ENCODE data around the gene CTCF. TPM values are rescaled to one million over a fixed set of nuclear protein-coding genes. Genes with fewer than 3 reads are reported as not detected.

Gene CTCF
- total RNA-seq, 1 experiment from 2014 or later, result 30.3 TPM

GRCh38 chr16:67605641-67606040 is 43.3 kb downstream of the CTCF start:
- Histone ChIP-seq H3K79me2 (ENCODE audit: low read length) (peaks cover 47% of the 10 kb centered on the region), H3K9me3 (ENCODE audit: low read length) (no peaks in the 10 kb centered on the region), H3K9ac (ENCODE audit: low read length) (no peak overlapping the region), H3K4me1 (ENCODE audit: insufficient read depth, low read length) (no peaks in the 10 kb centered on the region), H3K9me2 (replicated peaks; ENCODE audit: low read length) (no peaks in the 10 kb centered on the region), H2AFZ (ENCODE audit: low read length) (no peak overlapping the region), H3K27me3 (ENCODE audit: low read length) (no peaks in the 10 kb centered on the region), H3K4me3 (ENCODE audit: low read length) (no peak overlapping the region), H4K20me1 (ENCODE audit: low read length) (no peaks in the 10 kb centered on the region), H3F3A (ENCODE audit: low read length, unreplicated experiment) (no peaks in the 10 kb centered on the region), H3K4me2 (ENCODE audit: low read length) (no peak overlapping the region), H3K36me3 (ENCODE audit: low read depth, low read length) (no peaks in the 10 kb centered on the region; the same call in 1 of the 2 replicates), H3K27ac (ENCODE audit: low read length) (no peak overlapping the region)
- ATAC-seq (no peak), DNase-seq (no peak)
- intact Hi-C loops (cut with micrococcal nuclease), result no loop called here
- no peak for TF ChIP-seq EZH2 (IDR thresholded peaks at IDR 0.05; ENCODE audit: low read length, unreplicated experiment)
- no peak for TF ChIP-seq CTCF (conservative IDR thresholded peaks at IDR 0.05; ENCODE audit: low read depth, low read length)
- no peak for TF ChIP-seq EZH2phosphoT487 (IDR thresholded peaks at IDR 0.05; ENCODE audit: borderline replicate concordance, low read length)
- ChIA-PET POLR2A (ENCODE audit: unreplicated experiment) (interaction anchor here (0.5 kb wide), 1 partner anchor 32 kb away, joined by 7 read pairs; no protein-coding TSS in a partner anchor), CTCF (no interaction called here)
- BruUV-seq (replicated peaks), result no TSS peak

GRCh38 chr16:67606632-67607031 is 44.3 kb downstream of the CTCF start:
- TF ChIP-seq EZH2 (IDR thresholded peaks at IDR 0.05; ENCODE audit: low read length, unreplicated experiment) (no peak), CTCF (conservative IDR thresholded peaks at IDR 0.05; ENCODE audit: low read depth, low read length) (no peak), EZH2phosphoT487 (IDR thresholded peaks at IDR 0.05; ENCODE audit: borderline replicate concordance, low read length) (no peak)
- no peaks in the 10 kb centered on the region for H4K20me1 ChIP-seq (ENCODE audit: low read length)
- no peak overlapping the region for H3K4me2 ChIP-seq (ENCODE audit: low read length)
- no peak overlapping the region for H3K27ac ChIP-seq (ENCODE audit: low read length)
- no peaks in the 10 kb centered on the region for H3K9me2 ChIP-seq (replicated peaks; ENCODE audit: low read length)
- H3K27me3 ChIP-seq (ENCODE audit: low read length), result no peaks in the 10 kb centered on the region
- no peak overlapping the region for H3K4me3 ChIP-seq (ENCODE audit: low read length)
- intact Hi-C loops (cut with micrococcal nuclease), result no loop called here
- H3K9ac ChIP-seq (ENCODE audit: low read length), result no peak overlapping the region
- POLR2A ChIA-PET (ENCODE audit: unreplicated experiment), result no interaction called here
- no peak overlapping the region for H2AFZ ChIP-seq (ENCODE audit: low read length)
- H3K4me1 ChIP-seq (ENCODE audit: insufficient read depth, low read length), result no peaks in the 10 kb centered on the region
- H3K9me3 ChIP-seq (ENCODE audit: low read length), result no peaks in the 10 kb centered on the region
- H3K36me3 ChIP-seq (ENCODE audit: low read depth, low read length), result peaks cover 10% of the 10 kb centered on the region
- DNase-seq (no peak), ATAC-seq (no peak)
- CTCF ChIA-PET, result no interaction called here
- peaks cover 39% of the 10 kb centered on the region for H3K79me2 ChIP-seq (ENCODE audit: low read length)
- BruUV-seq (replicated peaks), result no TSS peak
- H3F3A ChIP-seq (ENCODE audit: low read length, unreplicated experiment), result no peaks in the 10 kb centered on the region

- DNase-seq (no peak), ATAC-seq (no peak)
- no peaks in the 10 kb centered on the region for H3F3A ChIP-seq (ENCODE audit: low read length, unreplicated experiment)
- no peak overlapping the region for H3K4me2 ChIP-seq (ENCODE audit: low read length)
- POLR2A ChIA-PET (ENCODE audit: unreplicated experiment), result no interaction called here
- H3K4me1 ChIP-seq (ENCODE audit: insufficient read depth, low read length), result no peaks in the 10 kb centered on the region
- H2AFZ ChIP-seq (ENCODE audit: low read length), result no peak overlapping the region
- H3K36me3 ChIP-seq (ENCODE audit: low read depth, low read length), result peaks cover 25% of the 10 kb centered on the region
- TF ChIP-seq CTCF (conservative IDR thresholded peaks at IDR 0.05; ENCODE audit: low read depth, low read length) (no peak), EZH2phosphoT487 (IDR thresholded peaks at IDR 0.05; ENCODE audit: borderline replicate concordance, low read length) (no peak), EZH2 (IDR thresholded peaks at IDR 0.05; ENCODE audit: low read length, unreplicated experiment) (no peak)
- no peak overlapping the region for H3K4me3 ChIP-seq (ENCODE audit: low read length)
- no peaks in the 10 kb centered on the region for H4K20me1 ChIP-seq (ENCODE audit: low read length)
- intact Hi-C loops (cut with micrococcal nuclease), result no loop called here
- no peaks in the 10 kb centered on the region for H3K9me2 ChIP-seq (replicated peaks; ENCODE audit: low read length)
- peaks cover 24% of the 10 kb centered on the region for H3K79me2 ChIP-seq (ENCODE audit: low read length)
- H3K27ac ChIP-seq (ENCODE audit: low read length), result no peak overlapping the region
- no TSS peak for BruUV-seq (replicated peaks)
- no peaks in the 10 kb centered on the region for H3K9me3 ChIP-seq (ENCODE audit: low read length)
- CTCF ChIA-PET, result no interaction called here
- H3K27me3 ChIP-seq (ENCODE audit: low read length), result no peaks in the 10 kb centered on the region
- H3K9ac ChIP-seq (ENCODE audit: low read length), result no peak overlapping the region
Observed at GRCh38 chr16:67608364-67608763, 46.0 kb downstream of the CTCF start.
